ENCODE results near the gene NRXN3. TPM values are rescaled to one million over a fixed set of nuclear protein-coding genes. Genes with fewer than 3 reads are reported as not detected.

Gene NRXN3
- total and polyA plus RNA-seq, 2 of the 13 experiments (the other 11 are each of a cell fraction or from before 2014, with no cell fraction given): 0.03 TPM; not detected in 1

GRCh38 chr14:78259831-78260230 lies 89.7 kb downstream of the NRXN3 start (continued):
- no peak for TF ChIP-seq DZIP1 (CRISPR knock-in tag; IDR thresholded peaks at IDR 0.05)
- no peak for TF ChIP-seq ZSCAN9 (CRISPR knock-in tag; IDR thresholded peaks at IDR 0.05; ENCODE audit: borderline replicate concordance)
- no peak for TF ChIP-seq ZNF510 (CRISPR knock-in tag; IDR thresholded peaks at IDR 0.05; ENCODE audit: low read depth)
- TF ChIP-seq ZXDC (CRISPR knock-in tag; IDR thresholded peaks at IDR 0.05): no peak
- no peak for TF ChIP-seq KAT8 (CRISPR knock-in tag; IDR thresholded peaks at IDR 0.05)
- no peak for TF ChIP-seq POLR2AphosphoS5 (IDR thresholded peaks at IDR 0.05; ENCODE audit: low read depth, low read length)

GRCh38 chr14:78278464-78279250 lies 108.5 kb downstream of the NRXN3 start:
- no peak for FAIRE-seq
- Histone ChIP-seq H3K4me2 (ENCODE audit: low read depth, low read length) (no peak overlapping the region), H3K4me1 (ENCODE audit: insufficient read depth, low read length) (no peaks in the 10 kb centered on the region), H3K27me3 (ENCODE audit: control insufficient read depth in 1 of 2, insufficient read depth in 2 of 2, low read length in 2 of 2) (no peaks in the 10 kb centered on the region), H3K4me3 (replicated peaks in 1 of 3; ENCODE audit: insufficient read depth in 1 of 3, low read depth in 2 of 3, low read length in 3 of 3) (no peak overlapping the region), H3K27ac (ENCODE audit: extremely low read length, insufficient read depth, low read length) (no peak overlapping the region), H4K20me1 (ENCODE audit: insufficient read depth, low read length) (no peaks in the 10 kb centered on the region), H3K36me3 (replicated peaks in 1 of 2; ENCODE audit: control insufficient read depth in 1 of 2, insufficient read depth in 2 of 2, low read length in 2 of 2) (no peaks in the 10 kb centered on the region), H2AFZ (ENCODE audit: low read length) (no peak overlapping the region), H3K79me2 (ENCODE audit: insufficient read depth, low read length) (no peaks in the 10 kb centered on the region), H3K9me3 (ENCODE audit: low read length) (no peaks in the 10 kb centered on the region), H3K9ac (ENCODE audit: insufficient read depth, low read depth, low read length) (no peak overlapping the region)
- ChIA-PET POLR2A (no interaction called here), CTCF (ENCODE audit: low intra/inter-chr PET ratio, low total read pairs) (no interaction called here)
- intact Hi-C loops (cut with micrococcal nuclease; ENCODE audit: unreplicated experiment): no loop called here
- no peak for DNase-seq (ENCODE audit: low spot score)
- no TSS peak for BruUV-seq (replicated peaks)
- TF ChIP-seq SMARCC2 (IDR thresholded peaks at IDR 0.05) (no peak), ZNF557 (CRISPR knock-in tag; IDR thresholded peaks at IDR 0.05) (no peak), ESRRA (CRISPR knock-in tag; IDR thresholded peaks at IDR 0.05; ENCODE audit: low read depth) (no peak), ZNF234 (CRISPR knock-in tag; conservative IDR thresholded peaks at IDR 0.05) (no peak), ZNF720 (CRISPR knock-in tag; IDR thresholded peaks at IDR 0.05) (no peak), FIP1L1 (IDR thresholded peaks at IDR 0.05; ENCODE audit: borderline replicate concordance, insufficient read depth, low read depth, low read length) (no peak), ZNF232 (CRISPR knock-in tag; IDR thresholded peaks at IDR 0.05; ENCODE audit: borderline replicate concordance) (no peak)
- 7% methylated on average over 2 of the region's 2 CpGs for WGBS (ENCODE audit: low lambda C conversion rate)
- in situ Hi-C loops (cut with HindIII; ENCODE audit: extremely low pct_ligation_motif_present, low pct_unique_long_range_greater_than_20kb): no loop called here
- no peak for ATAC-seq

Measured in HepG2 (cell line).